Ectodermal cell (in vitro differentiated cells): Measurements from ENCODE around the gene RAB40C.

Experiments
- H3K27ac ChIP-seq: 2 replicates; pipeline ENCODE4 v1.7.0; 2013; ENCODE audit warnings: mild to moderate bottlenecking, low read depth, low read length; ENCODE audit not compliant: insufficient read depth, poor library complexity, severe bottlenecking
- H3K27me3 ChIP-seq: 2 replicates; pipeline ENCODE4 v1.7.0; 2013; ENCODE audit warnings: mild to moderate bottlenecking, low read length; ENCODE audit not compliant: insufficient read depth, control insufficient read depth, poor library complexity, severe bottlenecking
- H3K36me3 ChIP-seq: one replicate; pipeline ENCODE4 v1.7.0; 2013; ENCODE audit warnings: low read length; ENCODE audit not compliant: control insufficient read depth, insufficient read depth
- H3K4me1 ChIP-seq: one replicate; pipeline ENCODE4 v1.7.0; 2013; ENCODE audit warnings: low read length; ENCODE audit not compliant: control insufficient read depth, insufficient read depth
- H3K4me3 ChIP-seq: 2 replicates; pipeline ENCODE4 v1.7.0; 2013; ENCODE audit warnings: low read depth, low read length, control low read depth; ENCODE audit not compliant: insufficient read depth
- H3K9me3 ChIP-seq: 2 replicates; pipeline ENCODE4 v1.7.0; 2013; ENCODE audit warnings: mild to moderate bottlenecking, low read length, moderate library complexity; ENCODE audit not compliant: control insufficient read depth
- WGBS, 2 experiments: methylation state at CpG; one replicate each; pipeline ENCODE4 v1.1.7; 2013; ENCODE audit warnings: missing lambda C conversion rate in 2 of 2; 5-methylcytosine and 5-hydroxymethylcytosine counted together

Gene RAB40C

GRCh38 chr16:638836-639235 is 49.0 kb downstream of the RAB40C start:
- H3K4me1 ChIP-seq = peaks cover 30% of the 10 kb centered on the region
- 86 to 92% methylated on average over 9 of the region's 9 CpGs for WGBS, 2 experiments
- H3K27ac ChIP-seq = no peak overlapping the region

DNA sequence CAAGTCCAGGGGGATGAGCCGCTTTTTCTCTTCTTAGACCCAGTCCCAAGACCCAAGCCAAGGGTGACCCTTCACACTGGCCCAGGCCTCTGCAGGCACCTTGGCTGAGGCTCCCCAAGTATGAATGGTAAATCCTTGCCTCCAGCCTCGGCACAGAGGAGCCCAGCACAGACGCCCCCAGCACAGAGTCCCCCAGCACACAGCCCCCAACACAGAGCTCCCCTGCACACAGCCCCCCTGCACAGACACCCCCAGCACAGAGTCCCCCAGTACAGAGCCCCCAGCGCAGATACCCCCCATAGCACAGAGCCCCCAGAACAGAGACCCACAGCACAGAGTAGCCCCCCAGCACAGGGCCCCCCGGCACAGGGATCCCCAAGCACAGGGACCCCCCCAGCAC is 50.7 kb downstream of the RAB40C start:
- no peak overlapping the region for H3K27ac ChIP-seq
- peaks cover 34% of the 10 kb centered on the region for H3K27me3 ChIP-seq
- H3K9me3 ChIP-seq = no peaks in the 10 kb centered on the region
- no peak overlapping the region for H3K4me3 ChIP-seq
- no peaks in the 10 kb centered on the region for H3K36me3 ChIP-seq
- H3K4me1 ChIP-seq = peaks cover 22% of the 10 kb centered on the region
- WGBS, 2 experiments = 87 to 95% methylated on average over 3 to 4 of the region's 5 CpGs

More at GRCh38 chr16:638836-639235, 49.0 kb downstream of the RAB40C start:
- peaks cover 30% of the 10 kb centered on the region for H3K27me3 ChIP-seq
- H3K4me3 ChIP-seq = no peak overlapping the region
- H3K9me3 ChIP-seq = no peaks in the 10 kb centered on the region
- no peaks in the 10 kb centered on the region for H3K36me3 ChIP-seq

DNA sequence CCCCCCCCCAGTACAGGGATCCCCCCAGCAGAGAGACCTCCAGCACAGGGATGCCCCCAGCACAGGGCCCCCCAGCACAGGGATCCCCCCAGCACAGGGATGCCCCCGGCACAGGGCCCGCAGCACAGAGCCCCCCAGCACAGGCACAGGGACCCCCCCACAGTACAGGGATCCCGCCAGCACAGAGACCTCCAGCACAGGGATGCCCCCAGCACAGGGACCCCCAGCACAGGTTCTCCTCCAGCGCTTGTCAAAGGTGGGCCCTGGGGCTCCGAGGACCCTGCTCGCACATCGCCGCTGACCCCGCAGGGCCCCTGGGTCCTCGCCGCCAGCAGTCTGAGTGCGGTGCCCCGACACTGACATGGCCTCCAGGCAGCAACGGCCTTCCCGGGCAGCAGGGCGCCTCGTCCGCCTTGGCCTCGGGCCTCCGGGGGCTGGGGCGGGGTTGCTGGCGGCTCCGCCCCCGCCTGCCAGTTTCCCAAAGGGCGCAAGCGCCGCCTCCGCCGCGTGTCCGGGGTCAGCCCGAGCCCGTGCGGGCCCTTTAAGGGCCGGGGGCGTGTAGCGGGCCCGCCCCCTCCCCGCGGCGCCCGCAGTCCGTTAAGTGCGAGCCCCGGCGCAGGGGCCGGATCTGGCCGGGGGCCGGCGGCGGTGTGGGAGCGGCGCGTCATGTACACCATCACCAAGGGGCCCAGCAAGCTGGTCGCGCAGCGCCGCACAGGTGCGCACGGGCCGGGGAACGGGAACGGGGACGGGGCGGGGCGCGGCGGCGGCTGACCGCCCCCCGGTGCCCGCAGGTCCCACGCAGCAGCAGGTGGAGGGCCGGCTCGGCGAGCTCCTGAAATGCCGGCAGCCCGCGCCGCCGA is 51.7 kb downstream of the RAB40C start, which contains the start of gene MCRIP2:
Gene MCRIP2, plus strand, starts transcription at position 503 of the 863 bp plus-strand sequence. Its CDS starts 164 bp downstream, at position 667.
- Histone ChIP-seq H3K4me3 (peak within 1 kb of the TSS; percentile 50), H3K36me3 (no peaks in the 10 kb centered on the region), H3K4me1 (peaks cover 22% of the 10 kb centered on the region), H3K27me3 (peaks cover 34% of the 10 kb centered on the region), H3K27ac (no peak within 1 kb of the TSS), H3K9me3 (no peaks in the 10 kb centered on the region)
- WGBS, 2 experiments = 2 to 3% methylated on average over 80 to 81 of the region's 81 CpGs

- 10% methylated on average over 72 of the region's 72 CpGs for WGBS, 2 experiments
- Histone ChIP-seq H3K4me1 (peaks cover 19% of the 10 kb centered on the region), H3K27ac (no peak overlapping the region), H3K4me3 (peak overlapping the region; percentile 50), H3K27me3 (peaks cover 34% of the 10 kb centered on the region), H3K36me3 (no peaks in the 10 kb centered on the region), H3K9me3 (no peaks in the 10 kb centered on the region)
Measured at GRCh38 chr16:642189-643049, 52.6 kb downstream of the RAB40C start.

GRCh38 chr16:643050-643368 is 53.1 kb downstream of the RAB40C start:
- no peak overlapping the region for H3K27ac ChIP-seq
- no peaks in the 10 kb centered on the region for H3K36me3 ChIP-seq
- no peak overlapping the region for H3K4me3 ChIP-seq
- no peaks in the 10 kb centered on the region for H3K9me3 ChIP-seq
- H3K27me3 ChIP-seq = peaks cover 34% of the 10 kb centered on the region
- 84 to 89% methylated on average over 13 of the region's 13 CpGs for WGBS, 2 experiments
- peaks cover 13% of the 10 kb centered on the region for H3K4me1 ChIP-seq

- Histone ChIP-seq H3K27ac (no peak overlapping the region), H3K36me3 (no peaks in the 10 kb centered on the region), H3K4me1 (peaks cover 7% of the 10 kb centered on the region), H3K9me3 (no peaks in the 10 kb centered on the region), H3K4me3 (no peak overlapping the region), H3K27me3 (peaks cover 34% of the 10 kb centered on the region)
- 92 to 96% methylated on average over 12 of the region's 12 CpGs for WGBS, 2 experiments
Measured at GRCh38 chr16:644556-644955, 54.7 kb downstream of the RAB40C start.

DNA sequence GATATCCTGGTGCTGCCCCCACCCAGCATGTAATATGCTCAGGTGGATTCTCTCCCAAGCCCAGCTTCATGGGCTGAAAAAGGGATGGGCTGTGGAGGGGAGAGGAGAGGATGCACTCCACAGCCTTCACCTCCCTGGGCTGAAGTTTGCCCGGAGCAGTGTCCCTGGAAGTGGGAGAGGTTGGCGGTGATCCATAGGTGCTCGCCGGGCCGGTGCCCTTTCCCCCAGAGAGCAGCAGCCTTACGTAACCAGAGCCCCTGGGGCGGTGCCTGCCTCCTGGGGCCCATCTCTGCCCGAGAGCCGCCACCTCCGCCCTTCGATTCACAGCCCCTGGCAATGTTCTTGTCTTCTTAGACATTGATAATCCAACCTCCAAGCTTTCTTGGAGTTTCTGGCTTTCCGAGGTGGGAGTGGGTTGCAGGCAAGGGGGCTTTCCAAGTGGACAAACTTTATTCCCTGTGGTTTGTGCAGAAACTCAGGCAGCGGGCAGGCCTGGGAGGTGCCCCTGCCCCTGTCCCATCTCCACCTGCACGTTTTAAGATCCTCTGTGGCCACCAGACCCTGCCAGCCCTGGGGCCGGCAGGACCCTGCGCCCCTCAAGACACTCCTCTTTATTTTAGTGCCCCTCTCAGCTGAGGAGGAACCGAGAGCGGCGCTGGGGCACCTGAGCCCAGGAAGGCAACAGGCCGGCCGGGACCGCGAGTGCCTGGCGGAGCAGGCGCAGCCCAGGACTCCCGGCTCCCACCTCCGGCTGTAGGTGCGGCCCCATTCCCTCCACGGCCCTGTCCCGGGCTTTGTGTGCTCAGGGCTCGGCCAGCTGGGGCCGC is 56.2 kb downstream of the RAB40C start:
- Histone ChIP-seq H3K36me3 (no peaks in the 10 kb centered on the region), H3K4me1 (peaks cover 6% of the 10 kb centered on the region)

GRCh38 chr16:646679-647172 is 56.9 kb downstream of the RAB40C start:
- no peaks in the 10 kb centered on the region for H3K4me1 ChIP-seq
- no peaks in the 10 kb centered on the region for H3K9me3 ChIP-seq
- no peak overlapping the region for H3K4me3 ChIP-seq
- peaks cover 26% of the 10 kb centered on the region for H3K27me3 ChIP-seq
- WGBS, 2 experiments = 94 to 95% methylated on average over 22 of the region's 22 CpGs
- H3K27ac ChIP-seq = no peak overlapping the region
- no peaks in the 10 kb centered on the region for H3K36me3 ChIP-seq

More for the DNA sequence above, 56.2 kb downstream of the RAB40C start:
- Histone ChIP-seq H3K4me3 (no peak overlapping the region), H3K9me3 (no peaks in the 10 kb centered on the region), H3K27ac (no peak overlapping the region), H3K27me3 (peaks cover 32% of the 10 kb centered on the region)
- WGBS, 2 experiments = 90 to 91% methylated on average over 32 of the region's 32 CpGs

GRCh38 chr16:647173-647902 is 57.5 kb downstream of the RAB40C start:
- no peaks in the 10 kb centered on the region for H3K9me3 ChIP-seq
- H3K4me1 ChIP-seq = no peaks in the 10 kb centered on the region
- no peaks in the 10 kb centered on the region for H3K36me3 ChIP-seq
- WGBS, 2 experiments = 94 to 96% methylated on average over 25 of the region's 25 CpGs
- no peak overlapping the region for H3K4me3 ChIP-seq
- peaks cover 19% of the 10 kb centered on the region for H3K27me3 ChIP-seq
- H3K27ac ChIP-seq = no peak overlapping the region
